Measurements from ENCODE around the gene SKI.
"Not testable (repeated sequence)": the region's sequence is repeated elsewhere in the genome, so short reads cannot be mapped to it uniquely, and the experiment has no call there.

Gene SKI

GRCh38 chr1:2322065-2322571, 94.0 kb downstream of the SKI start:
- no peak for DNase-seq (ENCODE audit: low read depth)
- TF ChIP-seq CTCF (IDR thresholded peaks at IDR 0.05; ENCODE audit: low read depth, low read length, missing control alignments) = no peak
- H3K4me3 ChIP-seq (ENCODE audit: low read depth, low read length) = no peak overlapping the region

GRCh38 chr1:2322581-2323211, 94.6 kb downstream of the SKI start:
- no peak for TF ChIP-seq CTCF (IDR thresholded peaks at IDR 0.05; ENCODE audit: low read depth, low read length, missing control alignments)
- no peak for DNase-seq (ENCODE audit: low read depth)
- H3K4me3 ChIP-seq (ENCODE audit: low read depth, low read length) = no peak overlapping the region

GRCh38 chr1:2323451-2323974, 95.4 kb downstream of the SKI start:
- DNase-seq (ENCODE audit: low read depth) = no peak
- no peak overlapping the region for H3K4me3 ChIP-seq (ENCODE audit: low read depth, low read length)
- no peak for TF ChIP-seq CTCF (IDR thresholded peaks at IDR 0.05; ENCODE audit: low read depth, low read length, missing control alignments)

GRCh38 chr1:2324553-2325366, 96.6 kb downstream of the SKI start:
- no peak overlapping the region for H3K4me3 ChIP-seq (ENCODE audit: low read depth, low read length)
- DNase-seq (ENCODE audit: low read depth) = no peak
- no peak for TF ChIP-seq CTCF (IDR thresholded peaks at IDR 0.05; ENCODE audit: low read depth, low read length, missing control alignments)

GRCh38 chr1:2326524-2326923, 98.4 kb downstream of the SKI start:
- DNase-seq (ENCODE audit: low read depth) = no peak
- TF ChIP-seq CTCF (IDR thresholded peaks at IDR 0.05; ENCODE audit: low read depth, low read length, missing control alignments) = no peak
- no peak overlapping the region for H3K4me3 ChIP-seq (ENCODE audit: low read depth, low read length)

- not testable (repeated sequence) for DNase-seq (ENCODE audit: low read depth); H3K4me3 ChIP-seq (ENCODE audit: low read depth, low read length)
These were observed 99.0 kb downstream of the SKI start for GRCh38 chr1:2327162-2327561.

GRCh38 chr1:2327841-2328240, 99.7 kb downstream of the SKI start:
- DNase-seq (ENCODE audit: low read depth) = no peak
- no peak for TF ChIP-seq CTCF (IDR thresholded peaks at IDR 0.05; ENCODE audit: low read depth, low read length, missing control alignments)
- H3K4me3 ChIP-seq (ENCODE audit: low read depth, low read length) = no peak overlapping the region
